Superior temporal gyrus (tissue), 1 donor: Measurements from ENCODE around the gene FBXL13.
A peak's percentile ranks its signal among the peaks of the same experiment; 100 is the strongest.
"Not testable (repeated sequence)": the region's sequence is repeated elsewhere in the genome, so short reads cannot be mapped to it uniquely, and the experiment has no call there.

Source experiments
- DNase-seq: peaks from one replicate; pipeline ENCODE4 v3.0.0-alpha.2; 2016; ENCODE audit errors: extremely low spot score

Gene FBXL13

DNA sequence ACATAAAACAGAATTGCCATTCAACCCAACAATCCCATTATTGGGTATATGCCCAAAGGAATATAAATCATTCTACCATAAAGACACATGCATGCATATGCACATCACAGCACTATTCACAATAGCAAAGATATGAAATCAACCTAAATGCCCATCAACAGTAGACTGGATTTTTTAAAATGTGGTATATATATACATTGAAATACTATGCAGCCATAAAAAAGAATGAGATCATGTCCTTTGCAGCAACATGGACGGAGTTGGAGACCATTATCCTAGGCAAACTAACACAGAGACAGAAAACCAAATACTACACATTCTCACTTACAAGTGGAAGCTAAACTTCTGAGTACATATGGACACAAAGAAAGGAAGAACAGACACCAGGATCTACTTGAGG, 51.0 kb downstream of the FBXL13 start:
- DNase-seq, result not testable (repeated sequence)

DNA sequence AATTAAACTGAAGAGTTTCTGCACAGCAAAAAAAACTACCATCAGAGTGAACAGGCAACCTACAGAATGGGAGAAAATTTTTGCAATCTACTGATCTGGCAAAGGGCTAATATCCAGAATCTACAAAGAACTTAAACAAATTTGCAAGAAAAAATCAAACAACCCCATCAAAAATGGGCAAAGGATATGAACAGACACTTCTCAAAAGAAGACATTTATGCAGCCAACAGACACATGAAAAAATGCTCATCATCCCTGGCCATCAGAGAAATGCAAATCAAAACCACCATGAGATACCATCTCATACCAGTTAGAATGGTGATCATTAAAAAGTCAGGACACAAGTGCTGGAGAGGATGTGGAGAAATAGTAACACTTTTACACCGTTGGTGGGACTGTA, 53.1 kb downstream of the FBXL13 start:
- not testable (repeated sequence) for DNase-seq

DNA sequence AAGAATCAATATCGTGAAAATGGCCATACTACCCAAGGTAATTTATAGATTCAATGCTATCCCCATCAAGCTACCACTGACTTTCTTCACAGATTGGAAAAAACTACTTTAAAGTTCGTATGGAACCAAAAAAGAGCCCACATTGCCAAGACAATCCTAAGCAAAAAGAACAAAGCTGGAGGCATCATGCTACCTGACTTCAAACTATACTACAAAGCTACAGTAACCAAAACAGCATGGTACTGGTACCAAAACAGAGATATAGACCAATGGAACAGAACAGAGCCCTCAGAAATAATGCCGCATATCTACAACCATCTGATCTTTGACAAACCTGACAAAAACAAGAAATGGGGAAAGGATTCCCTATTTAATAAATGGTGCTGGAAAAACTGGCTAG, 53.7 kb downstream of the FBXL13 start:
- not testable (repeated sequence) for DNase-seq

DNA sequence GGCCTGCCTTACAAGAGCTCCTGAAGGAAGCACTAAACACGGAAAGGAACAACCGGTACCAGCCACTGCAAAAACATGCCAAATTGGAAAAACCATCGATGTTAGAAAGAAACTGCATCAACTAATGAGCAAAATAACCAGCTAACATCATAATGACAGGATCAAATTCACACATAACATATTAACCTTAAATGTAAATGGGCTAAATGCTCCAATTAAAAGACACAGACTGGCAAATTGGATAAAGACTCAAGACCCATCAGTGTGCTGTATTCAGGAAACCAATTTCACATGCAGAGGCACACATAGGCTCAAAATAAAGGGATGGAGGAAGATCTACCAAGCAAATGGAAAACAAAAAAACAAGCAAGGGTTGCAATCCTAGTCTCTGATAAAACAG, 56.3 kb downstream of the FBXL13 start:
- not testable (repeated sequence) for DNase-seq

DNA sequence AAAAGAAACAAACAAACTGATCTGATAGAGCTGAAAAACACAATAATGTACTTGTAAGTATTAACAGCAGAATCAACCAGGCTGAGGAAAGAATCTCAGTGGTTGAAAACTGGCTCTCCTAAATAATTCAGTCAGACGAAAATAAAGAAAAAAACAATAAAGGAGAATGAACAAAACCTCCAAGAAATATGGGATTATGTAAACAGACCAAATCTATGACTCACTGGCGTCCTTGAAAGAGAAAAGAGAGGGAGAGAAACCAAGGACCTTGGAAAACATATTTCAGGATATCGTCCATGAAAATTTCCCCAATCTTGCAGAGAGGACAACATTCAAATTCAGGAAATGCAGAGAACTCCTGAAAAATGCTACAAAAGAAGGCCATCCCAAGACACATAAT, 62.9 kb downstream of the FBXL13 start:
- no peak for DNase-seq

DNA sequence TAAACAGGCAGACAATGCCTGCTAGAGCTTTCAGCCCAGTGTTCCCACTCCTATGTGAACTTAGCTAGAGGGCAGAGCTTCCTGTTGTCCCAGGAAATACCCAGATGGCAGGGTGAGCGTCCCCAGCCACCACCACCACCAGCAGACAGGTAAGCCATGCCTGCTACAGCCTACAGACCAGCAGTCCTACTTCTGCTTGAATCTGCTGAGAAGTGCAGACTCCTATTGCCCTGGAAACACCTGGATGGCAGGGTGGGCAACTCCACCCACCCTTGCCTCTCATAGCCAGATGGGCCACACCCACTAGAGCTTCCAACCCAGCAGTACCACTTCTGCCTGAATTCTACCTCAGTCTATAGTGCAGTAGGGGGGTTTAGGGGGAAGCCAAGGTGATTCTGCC, 64.4 kb downstream of the FBXL13 start:
- no peak for DNase-seq

DNA sequence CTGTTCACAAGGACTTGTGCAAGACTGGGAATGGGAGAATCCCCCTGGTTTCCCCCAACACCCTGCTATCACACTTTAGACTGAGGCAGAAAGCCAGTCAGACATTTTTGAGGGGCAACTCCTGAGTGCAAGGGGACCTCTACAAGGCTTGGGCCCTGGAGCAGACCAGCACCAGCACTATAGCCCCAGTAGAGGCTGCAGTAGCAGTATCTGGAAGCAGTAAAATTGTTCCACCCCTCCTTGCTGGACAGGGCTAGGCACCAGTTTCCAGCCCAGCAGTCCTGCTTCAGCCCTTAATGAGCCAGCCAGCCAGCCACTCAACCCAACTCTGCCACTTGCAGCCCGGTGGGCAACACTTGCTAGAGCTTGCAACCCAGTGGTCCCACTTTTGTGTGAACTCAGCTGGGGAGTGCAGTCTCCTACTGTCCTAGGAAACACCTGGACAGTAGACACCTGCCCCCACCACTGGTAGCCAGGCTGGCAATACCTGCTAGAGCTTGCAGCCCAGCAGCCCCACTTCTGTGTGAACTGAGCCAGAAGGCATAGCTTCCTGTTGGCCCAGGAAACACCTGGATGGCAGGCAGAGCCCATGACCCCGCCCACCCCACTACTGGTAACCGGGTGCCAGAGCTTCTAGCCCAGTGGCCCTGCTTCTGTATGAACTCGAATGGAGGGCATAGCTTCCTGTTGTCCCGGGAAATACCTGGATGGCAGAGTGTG, 65.0 kb downstream of the FBXL13 start:
- DNase-seq, result no peak

DNA sequence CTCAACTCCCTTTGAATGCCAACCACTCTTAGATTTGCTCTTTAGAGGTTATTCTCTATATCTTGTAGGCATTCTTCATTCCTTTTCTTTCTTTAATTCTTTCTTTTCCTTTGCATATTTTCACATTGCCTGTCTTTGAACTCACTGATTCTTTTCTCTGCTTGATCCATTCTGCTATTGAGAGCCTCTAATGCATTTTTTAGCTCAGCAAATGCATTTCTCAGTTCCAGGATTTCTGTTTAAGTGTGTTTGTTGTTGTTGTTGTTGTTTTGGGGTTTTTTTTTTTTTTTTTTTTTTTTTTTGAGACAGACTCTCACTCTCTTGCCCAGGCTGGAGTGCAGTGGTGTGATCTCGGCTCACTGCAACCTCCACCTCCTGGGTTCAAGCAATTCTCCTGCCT, 71.6 kb downstream of the FBXL13 start:
- DNase-seq, result no peak

DNA sequence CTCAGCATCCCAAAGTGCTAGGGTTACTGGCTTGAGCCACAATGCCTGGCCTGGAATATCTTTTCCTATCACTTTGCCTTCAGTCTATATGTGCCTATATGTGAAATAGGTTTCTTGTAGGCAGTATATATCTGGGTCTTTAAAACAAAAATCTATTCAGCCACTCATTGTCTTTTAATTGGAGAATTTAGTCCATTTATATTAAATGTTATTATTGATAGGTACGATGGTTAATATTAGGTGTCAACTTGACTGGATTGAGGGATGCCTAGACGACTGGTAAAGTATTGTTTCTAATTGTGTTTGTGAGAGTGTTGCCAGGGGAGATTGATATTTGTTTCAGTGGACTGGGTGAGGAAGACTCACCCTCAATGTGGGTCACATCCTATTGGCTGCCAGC, 73.4 kb downstream of the FBXL13 start:
- no peak for DNase-seq

DNA sequence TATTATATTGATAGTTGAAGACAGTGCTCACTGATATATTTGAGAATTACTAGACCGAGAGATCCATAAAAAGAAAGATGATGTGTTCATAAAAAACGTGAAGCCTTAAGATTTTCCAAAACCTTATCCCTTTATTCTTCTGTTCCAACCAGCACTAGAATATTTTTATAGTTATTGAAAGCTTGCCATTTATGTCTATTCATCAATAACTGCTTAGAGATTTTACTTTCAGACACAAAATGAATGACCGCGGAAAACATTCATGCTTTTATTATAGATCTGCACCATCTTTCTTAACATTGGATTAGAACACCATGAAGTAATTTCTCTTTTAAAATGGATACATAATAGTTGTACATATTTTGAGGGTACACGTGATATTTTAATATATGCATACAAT, 77.6 kb downstream of the FBXL13 start:
- DNase-seq, result no peak

DNA sequence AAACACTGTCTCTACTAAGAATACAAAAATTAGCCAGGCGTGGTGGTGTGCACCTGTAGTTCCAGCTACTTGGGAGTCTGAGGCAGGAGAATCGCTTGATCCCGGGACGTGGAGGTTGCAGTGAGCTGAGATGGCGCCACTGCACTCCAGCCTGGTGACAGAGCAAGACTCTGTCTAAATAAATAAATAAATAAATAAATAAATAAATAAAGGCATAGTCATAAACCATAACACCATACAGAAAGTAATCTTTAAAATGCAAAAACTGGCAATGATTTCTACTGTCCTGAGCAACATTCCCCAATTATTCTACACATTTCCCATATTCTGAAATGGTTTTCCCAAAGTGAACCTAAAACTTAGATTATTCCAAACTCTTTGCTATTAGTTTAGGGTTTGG, 79.0 kb downstream of the FBXL13 start:
- not testable (repeated sequence) for DNase-seq

DNA sequence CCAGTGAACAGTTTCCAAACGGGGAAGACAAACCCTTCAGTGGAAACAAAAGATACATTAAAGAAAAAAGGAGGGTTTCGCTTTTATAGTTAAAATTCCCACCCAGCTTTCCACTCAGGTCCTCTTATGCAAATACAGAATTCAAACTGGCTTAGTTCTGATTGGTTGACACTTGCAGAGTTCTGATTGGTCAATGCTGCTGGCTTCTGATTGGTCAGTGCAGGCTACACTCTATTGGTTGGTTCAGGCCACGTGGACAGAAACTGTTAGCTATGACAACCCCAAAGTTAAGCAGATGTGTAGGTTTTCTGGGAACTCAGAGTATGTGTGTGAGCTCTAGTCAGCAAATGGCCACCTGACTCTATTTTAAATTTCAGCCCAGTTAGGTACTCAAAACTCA, 80.0 kb downstream of the FBXL13 start:
- no peak for DNase-seq

DNA sequence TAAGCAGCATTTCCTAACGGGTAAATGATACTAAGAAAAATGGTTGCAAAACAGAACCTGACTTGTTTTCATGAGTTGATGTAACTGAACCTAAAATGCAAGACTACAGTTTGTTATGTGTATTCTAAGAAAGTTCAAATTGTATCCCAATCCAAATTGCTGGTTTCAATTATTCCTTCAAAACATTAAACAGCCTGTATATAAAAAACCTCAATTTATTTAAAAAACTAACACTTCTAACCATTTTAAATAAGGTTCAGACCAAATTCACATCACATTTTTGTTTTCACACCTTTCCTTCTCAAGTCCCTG, 80.9 kb downstream of the FBXL13 start:
- DNase-seq, result peak; percentile 63

DNA sequence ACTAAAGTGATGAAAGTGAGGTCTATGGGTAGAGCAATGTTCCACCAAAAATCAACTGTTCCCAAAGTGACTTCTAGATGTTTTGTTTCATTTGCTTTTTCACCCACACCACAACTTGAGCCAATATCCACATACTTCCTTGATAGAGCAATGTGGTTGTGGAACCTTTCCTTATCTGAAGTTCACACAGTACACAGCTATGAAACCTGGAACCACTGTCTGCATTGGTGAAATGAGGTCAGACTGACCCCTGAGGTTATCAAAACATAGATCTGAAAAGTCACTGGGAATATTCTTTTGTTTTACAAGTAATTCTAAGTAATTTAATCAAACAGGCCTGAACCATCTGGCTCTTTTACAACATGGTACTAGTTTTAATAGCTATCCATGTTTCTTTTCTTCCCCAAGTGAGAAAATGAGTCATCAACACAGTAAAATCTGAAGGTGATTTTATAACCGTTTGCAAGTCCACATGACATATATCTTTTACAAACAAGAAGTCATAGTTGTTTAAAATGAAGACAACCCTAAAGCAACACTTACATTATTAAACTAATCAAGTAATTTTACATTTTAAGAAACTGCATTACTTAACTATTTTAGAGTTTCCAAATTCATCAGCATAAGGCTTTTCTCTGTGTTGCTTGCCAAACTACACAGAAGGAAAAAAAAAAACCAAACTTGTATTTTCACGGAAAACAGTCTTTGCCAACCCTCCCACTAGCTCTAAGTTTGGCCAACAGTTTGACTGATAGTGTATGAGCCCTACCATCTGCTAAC, 81.5 kb downstream of the FBXL13 start:
- DNase-seq, result peak; percentile 64

DNA sequence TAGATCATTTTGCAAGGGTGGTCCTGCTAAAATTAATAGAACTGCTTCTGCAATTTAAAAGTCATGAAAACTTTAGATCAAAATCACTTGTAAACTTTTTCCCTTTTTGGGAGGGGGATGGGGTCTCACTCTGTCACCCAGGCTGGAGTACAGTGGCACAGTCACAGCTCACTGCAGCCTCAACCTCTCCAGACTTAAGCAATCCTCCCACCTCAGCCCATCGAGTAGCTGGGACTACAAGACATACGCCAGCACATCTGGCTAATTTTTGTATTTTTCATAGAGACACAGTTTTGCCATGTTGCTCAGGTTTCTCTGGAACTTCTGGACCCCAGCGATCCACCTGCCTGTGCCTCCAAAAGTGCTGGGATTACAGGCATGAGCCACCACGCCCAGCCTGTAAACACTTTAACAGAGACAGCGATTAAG, 82.1 kb downstream of the FBXL13 start:
- DNase-seq, result no peak

DNA sequence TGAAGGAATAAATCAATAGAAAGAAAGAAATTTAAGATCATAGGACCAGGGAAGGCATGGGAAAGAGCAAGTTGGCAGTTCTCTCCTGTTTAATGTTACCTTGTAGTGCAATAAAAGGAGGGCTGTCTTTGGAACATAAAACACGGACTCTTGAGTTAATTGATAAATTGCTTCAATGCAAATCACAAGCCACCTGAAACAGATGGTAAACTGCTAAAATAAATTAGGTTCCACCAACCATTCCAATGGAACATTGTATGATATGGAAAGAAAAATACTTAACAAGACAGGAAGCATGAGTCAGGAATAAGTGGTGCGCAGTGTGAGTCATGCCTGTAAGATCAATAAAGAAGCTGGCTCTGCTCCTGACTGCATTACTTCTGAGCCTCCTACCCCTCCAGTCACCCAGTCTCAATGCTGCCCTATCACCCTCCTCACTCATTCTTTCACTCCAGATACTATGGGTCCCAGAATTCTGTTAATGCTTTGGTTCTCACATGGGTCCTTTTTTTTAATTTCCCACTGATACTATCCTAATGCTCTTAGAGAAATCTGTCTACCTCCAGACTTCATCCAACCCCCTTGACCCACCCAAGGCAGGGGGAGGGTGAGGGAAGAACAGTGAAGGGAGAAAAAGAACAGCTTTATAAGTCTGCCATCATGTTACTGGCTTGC, 82.9 kb downstream of the FBXL13 start:
- peak; percentile 22 for DNase-seq

DNA sequence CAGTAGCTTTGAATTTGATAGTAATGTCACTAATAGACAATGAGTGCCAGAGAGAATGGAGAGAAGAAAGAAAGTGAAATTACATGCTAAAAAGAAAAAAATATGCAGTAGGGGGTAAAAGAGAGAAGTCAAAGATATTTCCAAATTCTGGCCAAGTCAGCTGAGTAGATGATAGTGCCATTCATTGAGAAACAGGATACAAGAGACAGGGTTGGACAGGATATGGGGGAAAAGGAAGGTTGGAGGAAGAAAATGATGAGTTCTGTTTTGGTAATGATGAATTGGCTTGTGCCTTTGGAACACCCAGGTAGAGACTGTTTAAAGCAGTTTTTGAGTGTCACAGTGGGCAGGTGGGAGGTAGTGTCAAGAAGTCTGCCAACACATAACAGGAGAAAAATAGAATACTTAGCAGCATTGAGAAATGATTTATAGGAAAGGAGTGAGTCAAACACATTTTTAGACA, 83.5 kb downstream of the FBXL13 start:
- no peak for DNase-seq

DNA sequence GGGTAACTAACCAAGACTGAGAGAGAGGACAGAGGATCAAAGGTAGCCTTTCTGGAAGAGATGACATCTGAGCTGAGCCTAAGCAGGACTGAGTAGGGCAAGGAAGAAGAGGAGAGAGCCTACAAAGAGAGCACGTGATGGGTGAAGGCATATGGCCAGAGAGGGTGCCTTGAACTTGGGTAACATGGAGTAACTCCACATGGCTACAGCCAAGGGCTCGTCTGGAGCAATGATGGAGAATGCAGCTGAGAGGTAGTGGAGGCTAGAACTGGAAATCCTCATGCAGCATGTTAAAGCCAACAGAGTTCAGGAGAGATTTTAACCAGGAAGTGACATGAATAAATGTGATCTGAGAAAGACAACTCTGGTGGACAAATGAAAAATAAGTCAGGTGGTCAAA, 84.0 kb downstream of the FBXL13 start:
- DNase-seq, result no peak

DNA sequence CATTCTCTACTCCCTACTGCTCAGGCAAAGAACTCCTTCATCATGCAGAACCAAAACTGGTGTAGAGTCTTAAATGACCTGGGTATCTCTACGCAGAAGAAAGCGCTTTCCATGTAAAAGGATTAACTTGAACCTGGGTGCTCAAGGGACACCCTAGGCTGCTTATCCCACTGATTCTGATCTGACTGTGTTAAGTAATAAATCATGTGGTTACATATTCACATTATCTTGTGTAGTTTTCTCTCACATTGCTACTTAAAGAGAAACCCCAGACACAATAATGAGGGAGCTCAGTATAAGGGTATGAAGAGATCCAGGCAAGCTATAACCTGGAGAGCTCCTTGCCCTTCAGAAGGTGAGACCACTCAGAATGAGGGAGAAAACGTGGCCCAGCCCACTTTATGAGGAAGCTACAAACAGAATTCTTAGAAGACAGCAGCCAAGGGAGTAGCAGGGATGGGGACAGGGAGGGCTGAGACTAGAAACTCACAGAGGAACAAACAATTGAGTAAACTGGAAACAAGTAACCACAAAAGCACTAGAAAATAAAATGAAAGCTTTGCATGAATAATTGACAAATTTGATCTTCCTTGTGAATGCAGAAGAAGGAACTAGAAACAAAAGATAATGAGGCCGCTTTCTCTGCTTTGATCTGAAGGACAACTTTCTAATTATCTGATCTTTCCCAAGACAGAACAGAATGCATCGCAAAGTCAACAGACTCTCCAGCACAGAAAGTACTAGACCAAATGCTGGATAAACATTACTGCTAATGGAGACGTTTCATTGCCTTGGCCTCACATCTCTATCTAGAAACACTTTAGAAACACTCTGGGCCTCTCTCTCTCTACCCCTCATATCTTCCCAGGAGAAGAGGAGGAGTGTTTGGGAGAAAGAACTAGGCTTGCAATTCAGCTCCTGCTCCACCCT, 85.7 kb downstream of the FBXL13 start:
- no peak for DNase-seq

DNA sequence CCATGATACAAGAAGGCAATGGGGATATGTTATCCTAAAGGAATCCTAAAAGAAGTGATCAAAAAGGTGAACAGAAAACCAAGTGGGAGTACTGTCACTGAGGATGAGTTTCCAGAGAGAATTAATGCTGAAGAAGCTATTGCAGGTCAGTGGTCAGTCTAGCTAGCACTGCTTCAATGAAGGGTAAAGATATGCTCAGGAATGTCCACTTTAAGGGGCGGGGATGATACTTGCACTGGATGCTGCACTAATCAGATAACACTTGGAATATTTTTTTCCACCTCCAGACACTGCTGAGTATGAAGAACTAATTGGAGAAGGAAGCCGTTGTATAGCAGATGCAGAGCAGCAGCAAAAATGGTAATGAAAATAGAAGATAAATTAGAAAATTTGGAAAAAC, 86.5 kb downstream of the FBXL13 start:
- DNase-seq, result no peak

DNA sequence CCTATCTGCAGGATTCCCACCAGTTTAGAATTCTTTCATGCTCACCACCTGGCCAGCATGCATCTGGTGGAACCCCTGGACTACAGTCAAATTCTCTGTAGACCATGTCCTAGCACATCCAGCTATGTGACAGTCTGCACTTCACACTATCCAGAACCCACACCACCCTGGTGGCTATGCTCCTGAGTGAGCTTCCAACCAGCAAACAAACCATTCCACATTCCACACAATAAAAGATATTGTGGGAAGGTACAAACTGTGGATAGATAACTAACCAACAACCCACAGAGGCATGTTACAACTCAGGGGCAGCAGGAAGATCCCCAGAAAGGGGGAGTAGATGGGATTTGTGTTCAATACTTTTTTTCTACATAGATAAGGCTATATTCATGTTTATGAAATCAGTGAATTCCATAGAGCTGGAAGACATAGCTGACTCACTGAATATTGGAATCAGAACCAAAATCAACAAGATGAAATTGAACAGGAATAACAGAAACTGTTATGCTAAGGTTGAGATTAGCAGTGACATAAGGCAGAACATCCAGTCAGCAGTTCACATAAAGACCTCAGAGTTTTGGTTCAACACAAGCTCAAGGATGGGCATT, 89.3 kb downstream of the FBXL13 start:
- DNase-seq, result no peak
